ENCODE measurements around the gene TAS2R9. TPM values are rescaled to one million over a fixed set of nuclear protein-coding genes. Genes with fewer than 3 reads are reported as not detected.

TAS2R9 gene
- 0.19 TPM in 1 of 2 replicates, not detected in the other for total RNA-seq

GRCh38 chr12:10810068-10810467, at the start of gene TAS2R9:
Gene TAS2R9, minus strand, starts transcription at chr12:10810168. Its CDS starts 93 bp downstream, at chr12:10810075.

GRCh38 chr12:10849425-10849878, 39.5 kb upstream of the TAS2R9 start, which contains the start of gene PRR4:
Gene PRR4, minus strand, starts transcription at chr12:10849475. Its CDS starts 38 bp downstream, at chr12:10849437.

GRCh38 chr12:10826258-10826657, 16.3 kb upstream of the TAS2R9 start, which contains the start of gene TAS2R10:
Gene TAS2R10, minus strand, starts transcription at chr12:10826358. Its CDS starts 89 bp downstream, at chr12:10826269.

GRCh38 chr12:10807186-10807585, 2.8 kb downstream of the TAS2R9 start, which contains the start of gene TAS2R8:
Gene TAS2R8, minus strand, starts transcription at chr12:10807286. Its CDS starts 306 bp downstream, at chr12:10806980.

GRCh38 chr12:10802587-10802986, 7.4 kb downstream of the TAS2R9 start, which contains the start of gene TAS2R7:
Gene TAS2R7, minus strand, starts transcription at chr12:10802627. Its CDS starts 57 bp downstream, at chr12:10802570.

Other genes with a start within 250 kb of the TAS2R9 start
- gene MAGOHB, start 196.6 kb downstream of the TAS2R9 start, total RNA-seq = 21.7 and 27.8 TPM in 2 replicates
- 0.40 and 0.56 TPM in 2 replicates for gene STYK1, start 136.1 kb downstream of the TAS2R9 start, total RNA-seq
- gene YBX3, start 86.8 kb downstream of the TAS2R9 start, total RNA-seq = 77.0 and 94.3 TPM in 2 replicates
- gene TAS2R7, start 7.5 kb downstream of the TAS2R9 start, total RNA-seq = not detected in 2 replicates
- gene TAS2R8, start 2.9 kb downstream of the TAS2R9 start, total RNA-seq = not detected in 2 replicates
- 0.87 and 0.92 TPM in 2 replicates for gene TAS2R10, start 16.2 kb upstream of the TAS2R9 start, total RNA-seq
- 0.53 and 2.2 TPM in 2 replicates for gene PRR4, start 39.3 kb upstream of the TAS2R9 start, total RNA-seq
- gene PRH1, start 74.1 kb upstream of the TAS2R9 start, total RNA-seq = 11.9 and 22.6 TPM in 2 replicates
- 0.92 and 2.5 TPM in 2 replicates for gene TAS2R13, start 99.4 kb upstream of the TAS2R9 start, total RNA-seq
- not detected in 2 replicates for gene PRH2, start 119.1 kb upstream of the TAS2R9 start, total RNA-seq
- 1.7 and 3.2 TPM in 2 replicates for gene TAS2R14, start 129.1 kb upstream of the TAS2R9 start, total RNA-seq
- gene TAS2R50, start 176.7 kb upstream of the TAS2R9 start, total RNA-seq = 1.8 and 4.7 TPM in 2 replicates
- gene TAS2R20, start 188.1 kb upstream of the TAS2R9 start, total RNA-seq = 1.8 and 3.9 TPM in 2 replicates
- 2.8 and 6.0 TPM in 2 replicates for gene TAS2R19, start 212.5 kb upstream of the TAS2R9 start, total RNA-seq
- 2.2 and 3.9 TPM in 2 replicates for gene TAS2R31, start 221.2 kb upstream of the TAS2R9 start, total RNA-seq